DOHH2 (cell line): ENCODE data around the gene PELI2.

Source experiments
- H3F3A ChIP-seq: fragments of 200-600 bp; sonication (generic), shearing (Covaris generic); 2 replicates; pipeline ENCODE4 v1.6.0; 2016; ENCODE audit warnings: antibody characterized with exemption, mild to moderate bottlenecking; ENCODE audit not compliant: control insufficient read depth, insufficient read depth
- H3K27ac ChIP-seq: fragments of 200-600 bp; sonication (generic); 2 replicates; pipeline ENCODE4 v1.5.1; 2014; ENCODE audit warnings: low read depth, mild to moderate bottlenecking, low read length, moderate library complexity
- H3K27me3 ChIP-seq: fragments of 200-600 bp; sonication (generic); 2 replicates; pipeline ENCODE4 v1.6.1; 2014; ENCODE audit warnings: mild to moderate bottlenecking, low read length, mixed read lengths; ENCODE audit not compliant: control insufficient read depth
- H3K36me3 ChIP-seq: fragments of 200-600 bp; sonication (generic); 2 replicates; pipeline ENCODE4 v1.6.1; 2014; ENCODE audit warnings: mild to moderate bottlenecking, low read length, moderate library complexity, mixed read lengths; ENCODE audit not compliant: control insufficient read depth
- H3K4me1 ChIP-seq: fragments of 200-600 bp; sonication (generic); 2 replicates; pipeline ENCODE4 v1.6.1; 2014; ENCODE audit warnings: mild to moderate bottlenecking, low read length, mixed read lengths; ENCODE audit not compliant: control insufficient read depth
- H3K4me2 ChIP-seq: fragments of 200-600 bp; sonication (generic); 2 replicates; pipeline ENCODE4 v1.6.0; 2014; ENCODE audit warnings: mild to moderate bottlenecking, low read length, moderate library complexity
- H3K4me3 ChIP-seq: fragments of 200-600 bp; sonication (generic); 2 replicates; pipeline ENCODE4 v1.5.1; 2014; ENCODE audit warnings: mild to moderate bottlenecking, low read length, mixed read lengths
- H3K79me2 ChIP-seq: fragments of 200-600 bp; sonication (generic); 2 replicates; pipeline ENCODE4 v1.6.1; 2014; ENCODE audit warnings: mild to moderate bottlenecking, low read length, mixed read lengths; ENCODE audit not compliant: control insufficient read depth
- H3K9me2 ChIP-seq: fragments of 200-600 bp; sonication (generic); replicated peaks from 2 replicates; pipeline ENCODE4 v1.6.1; 2014; ENCODE audit warnings: mild to moderate bottlenecking, low read length, mixed read lengths; ENCODE audit not compliant: control insufficient read depth
- H3K9me3 ChIP-seq: fragments of 200-600 bp; sonication (generic); 2 replicates; pipeline ENCODE4 v1.6.1; 2014; ENCODE audit warnings: antibody characterized with exemption, low read length, mixed read lengths; ENCODE audit not compliant: control insufficient read depth, insufficient read depth
- H4K20me1 ChIP-seq: fragments of 200-600 bp; sonication (generic); 2 replicates; pipeline ENCODE4 v1.6.0; 2014; ENCODE audit warnings: low read depth, mild to moderate bottlenecking, antibody characterized with exemption, low read length, moderate library complexity; ENCODE audit not compliant: control insufficient read depth, insufficient read depth
- CTCF ChIP-seq: fragments of 200-600 bp; sonication (generic); IDR thresholded peaks from one replicate; pipeline ENCODE4 v1.5.1; 2014; ENCODE audit warnings: antibody characterized with exemption, mild to moderate bottlenecking, low read depth, low read length; ENCODE audit not compliant: poor library complexity, severe bottlenecking
- EZH2phosphoT487 ChIP-seq: fragments of 200-600 bp; sonication (generic); IDR thresholded peaks from 2 replicates; pipeline ENCODE4 v1.6.1; 2017; ENCODE audit warnings: borderline replicate concordance, mild to moderate bottlenecking, antibody characterized with exemption, low read length, moderate library complexity, mixed read lengths

PELI2 gene

DNA sequence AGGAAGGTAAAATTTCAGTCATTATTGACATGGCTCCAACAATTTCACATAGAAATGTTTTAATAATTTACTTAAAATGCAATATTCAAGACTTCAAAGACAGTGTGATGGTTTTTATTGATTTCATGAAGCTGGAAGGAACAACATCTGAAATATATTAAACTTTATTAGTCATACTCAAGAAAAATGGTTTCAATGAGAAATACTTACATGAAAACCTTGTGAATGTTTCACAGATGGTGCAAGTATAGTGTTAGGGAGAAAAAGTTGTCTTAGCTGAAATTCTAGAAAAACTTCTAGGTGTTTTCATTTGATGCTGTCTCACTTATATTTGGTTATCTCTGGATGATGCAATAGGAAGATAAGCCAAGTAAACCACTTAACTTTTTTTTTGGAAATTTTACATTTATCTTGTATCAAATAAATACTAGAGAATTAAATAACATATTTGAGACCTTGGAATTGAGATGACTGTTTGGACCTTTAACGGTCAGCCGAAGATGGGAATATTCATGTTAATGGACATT is 65.5 kb downstream of the PELI2 start:
- no peaks in the 10 kb centered on the region for H3K9me3 ChIP-seq
- H3K27me3 ChIP-seq, result peaks cover 4% of the 10 kb centered on the region; the same call in 1 of the 2 replicates
- no peaks in the 10 kb centered on the region for H3K9me2 ChIP-seq
- H3K4me1 ChIP-seq, result no peaks in the 10 kb centered on the region
- H3K4me3 ChIP-seq, result no peak overlapping the region
- H3F3A ChIP-seq, result no peaks in the 10 kb centered on the region
- H4K20me1 ChIP-seq, result no peaks in the 10 kb centered on the region
- no peaks in the 10 kb centered on the region for H3K36me3 ChIP-seq
- H3K4me2 ChIP-seq, result no peak overlapping the region
- H3K79me2 ChIP-seq, result no peaks in the 10 kb centered on the region
- TF ChIP-seq EZH2phosphoT487 (no peak), CTCF (no peak)
- no peak overlapping the region for H3K27ac ChIP-seq

GRCh38 chr14:56185992-56186391 is 67.8 kb downstream of the PELI2 start:
- H3K79me2 ChIP-seq, result no peaks in the 10 kb centered on the region
- no peaks in the 10 kb centered on the region for H3K4me1 ChIP-seq
- H3K36me3 ChIP-seq, result no peaks in the 10 kb centered on the region
- H3K4me2 ChIP-seq, result no peak overlapping the region
- H3K4me3 ChIP-seq, result no peak overlapping the region
- peaks cover 4% of the 10 kb centered on the region; the same call in 1 of the 2 replicates for H3K27me3 ChIP-seq
- H3K9me2 ChIP-seq, result no peaks in the 10 kb centered on the region
- no peak for TF ChIP-seq EZH2phosphoT487
- TF ChIP-seq CTCF, result no peak
- H3K27ac ChIP-seq, result no peak overlapping the region
- H4K20me1 ChIP-seq, result no peaks in the 10 kb centered on the region
- no peaks in the 10 kb centered on the region for H3F3A ChIP-seq
- no peaks in the 10 kb centered on the region for H3K9me3 ChIP-seq

DNA sequence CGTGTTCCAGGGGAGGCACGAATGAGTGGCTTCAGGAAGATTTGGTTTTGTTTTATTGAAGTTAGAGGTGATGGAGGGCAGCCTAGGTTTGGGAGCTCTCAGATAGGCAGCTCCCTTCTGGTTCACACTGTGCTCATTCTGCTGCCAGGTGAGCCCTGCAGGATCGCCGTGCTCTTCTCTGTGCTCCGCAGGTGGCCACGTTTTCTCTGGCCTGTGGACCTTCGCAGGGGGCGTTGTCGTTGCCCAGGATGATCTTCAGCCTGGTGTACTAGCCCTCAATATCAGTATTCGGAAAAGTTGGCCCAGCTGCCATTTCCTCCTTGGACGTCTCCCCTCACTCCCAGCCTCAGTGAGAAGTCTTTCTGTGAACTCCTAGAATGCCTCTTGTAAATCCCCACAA is 69.5 kb downstream of the PELI2 start:
- Histone ChIP-seq H3K4me2 (no peak overlapping the region), H3K4me3 (no peak overlapping the region), H3K9me2 (no peaks in the 10 kb centered on the region), H3K27me3 (peaks cover 4% of the 10 kb centered on the region; the same call in 1 of the 2 replicates), H3K79me2 (no peaks in the 10 kb centered on the region), H3K4me1 (no peaks in the 10 kb centered on the region), H3K27ac (no peak overlapping the region), H3F3A (no peaks in the 10 kb centered on the region), H4K20me1 (no peaks in the 10 kb centered on the region), H3K36me3 (no peaks in the 10 kb centered on the region), H3K9me3 (no peaks in the 10 kb centered on the region)
- TF ChIP-seq EZH2phosphoT487, result no peak
- TF ChIP-seq CTCF, result no peak
